ENCODE data around the gene PTGIR.

Gene PTGIR

DNA sequence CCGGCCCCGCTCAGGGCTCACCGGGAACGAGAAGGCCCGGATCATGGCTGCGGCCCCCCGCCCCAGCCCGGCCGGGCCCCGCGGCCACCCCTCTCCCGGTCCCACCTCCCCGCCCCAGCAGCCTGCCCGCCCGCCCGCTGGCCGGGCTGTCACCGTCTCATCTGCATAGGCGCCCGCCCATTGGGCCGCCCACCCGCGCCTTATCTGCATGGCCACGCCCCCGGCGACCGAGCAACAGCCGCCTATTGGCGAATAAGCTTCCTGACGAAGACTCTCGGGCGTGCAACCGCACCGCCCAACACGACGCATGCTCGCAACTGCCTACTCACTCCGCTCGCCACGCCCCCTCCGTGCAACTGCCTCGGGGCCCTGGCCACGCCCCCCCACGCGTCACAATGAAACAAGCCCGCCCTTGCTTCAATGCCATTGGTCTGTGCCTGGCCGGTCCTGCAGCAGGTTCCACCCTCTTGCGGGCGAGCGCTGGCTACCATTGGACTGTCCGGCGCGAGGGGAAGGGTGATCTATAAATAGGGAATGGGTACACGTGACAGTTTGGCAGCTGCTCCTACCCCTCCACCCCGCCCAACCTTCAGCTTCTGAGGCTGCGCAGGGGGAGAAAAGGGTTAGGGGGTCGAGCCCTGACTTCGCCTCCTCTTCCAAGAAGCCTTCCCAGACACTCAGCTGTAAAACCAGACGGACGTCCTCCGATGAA lies 36.3 kb upstream of the PTGIR start, which contains the start of gene DACT3:
TSS of gene DACT3 (minus strand) at position 163 of the 712 bp plus-strand sequence. CDS start at position 45, 118 bp downstream.
- TF ChIP-seq, protein P1, sequence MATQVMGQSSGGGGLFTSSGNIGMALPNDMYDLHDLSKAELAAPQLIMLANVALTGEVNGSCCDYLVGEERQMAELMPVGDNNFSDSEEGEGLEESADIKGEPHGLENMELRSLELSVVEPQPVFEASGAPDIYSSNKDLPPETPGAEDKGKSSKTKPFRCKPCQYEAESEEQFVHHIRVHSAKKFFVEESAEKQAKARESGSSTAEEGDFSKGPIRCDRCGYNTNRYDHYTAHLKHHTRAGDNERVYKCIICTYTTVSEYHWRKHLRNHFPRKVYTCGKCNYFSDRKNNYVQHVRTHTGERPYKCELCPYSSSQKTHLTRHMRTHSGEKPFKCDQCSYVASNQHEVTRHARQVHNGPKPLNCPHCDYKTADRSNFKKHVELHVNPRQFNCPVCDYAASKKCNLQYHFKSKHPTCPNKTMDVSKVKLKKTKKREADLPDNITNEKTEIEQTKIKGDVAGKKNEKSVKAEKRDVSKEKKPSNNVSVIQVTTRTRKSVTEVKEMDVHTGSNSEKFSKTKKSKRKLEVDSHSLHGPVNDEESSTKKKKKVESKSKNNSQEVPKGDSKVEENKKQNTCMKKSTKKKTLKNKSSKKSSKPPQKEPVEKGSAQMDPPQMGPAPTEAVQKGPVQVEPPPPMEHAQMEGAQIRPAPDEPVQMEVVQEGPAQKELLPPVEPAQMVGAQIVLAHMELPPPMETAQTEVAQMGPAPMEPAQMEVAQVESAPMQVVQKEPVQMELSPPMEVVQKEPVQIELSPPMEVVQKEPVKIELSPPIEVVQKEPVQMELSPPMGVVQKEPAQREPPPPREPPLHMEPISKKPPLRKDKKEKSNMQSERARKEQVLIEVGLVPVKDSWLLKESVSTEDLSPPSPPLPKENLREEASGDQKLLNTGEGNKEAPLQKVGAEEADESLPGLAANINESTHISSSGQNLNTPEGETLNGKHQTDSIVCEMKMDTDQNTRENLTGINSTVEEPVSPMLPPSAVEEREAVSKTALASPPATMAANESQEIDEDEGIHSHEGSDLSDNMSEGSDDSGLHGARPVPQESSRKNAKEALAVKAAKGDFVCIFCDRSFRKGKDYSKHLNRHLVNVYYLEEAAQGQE (IDR thresholded peaks at IDR 0.05; ENCODE audit: insufficient read depth in 1 of 2, low read depth in 2 of 2, low read length in 2 of 2) = no peak
- TF ChIP-seq FOXP2 (optimal IDR thresholded peaks at IDR 0.05; ENCODE audit: borderline replicate concordance, extremely low read depth, extremely low read length, insufficient read depth) = peak; percentile 97

DNA sequence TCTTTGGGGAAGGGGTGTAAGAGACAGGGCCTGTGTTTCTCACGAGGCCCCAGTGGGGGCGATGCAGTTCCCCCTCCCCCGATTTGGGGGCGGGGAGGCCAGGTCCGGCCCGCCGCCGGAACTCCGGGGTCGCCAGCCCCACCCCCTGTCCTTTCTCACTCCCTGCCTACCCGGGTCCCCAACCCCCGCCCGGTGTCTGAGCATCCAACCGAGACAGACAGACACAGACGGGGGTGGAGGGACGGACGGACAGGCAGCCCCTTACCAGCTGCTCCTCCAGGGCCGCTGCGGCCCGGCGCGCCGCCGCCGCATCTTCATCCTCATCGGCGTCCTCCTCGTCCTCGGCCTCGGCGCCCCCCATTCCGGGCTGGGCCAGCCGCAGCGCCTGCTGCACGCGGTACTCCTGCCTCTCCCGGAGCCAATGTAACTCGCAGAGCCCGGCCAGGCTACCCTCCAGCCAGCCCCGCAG lies 35.7 kb upstream of the PTGIR start:
- TF ChIP-seq TAF1 (IDR thresholded peaks at IDR 0.05; ENCODE audit: borderline replicate concordance, insufficient read depth, low read length) = no peak
- TF ChIP-seq, protein P1 (IDR thresholded peaks at IDR 0.05; ENCODE audit: insufficient read depth in 1 of 2, low read depth in 2 of 2, low read length in 2 of 2) = no peak
- no peak for TF ChIP-seq FOXP2 (optimal IDR thresholded peaks at IDR 0.05; ENCODE audit: borderline replicate concordance, extremely low read depth, extremely low read length, insufficient read depth)
- TF ChIP-seq POLR2AphosphoS5 (IDR thresholded peaks at IDR 0.05; ENCODE audit: low read depth, low read length) = no peak
- TF ChIP-seq SIN3A (IDR thresholded peaks at IDR 0.05; ENCODE audit: borderline replicate concordance, insufficient read depth, low read length) = no peak

- TF ChIP-seq FOXP2 (optimal IDR thresholded peaks at IDR 0.05; ENCODE audit: borderline replicate concordance, extremely low read depth, extremely low read length, insufficient read depth) (no peak), SIN3A (IDR thresholded peaks at IDR 0.05; ENCODE audit: borderline replicate concordance, insufficient read depth, low read length) (no peak), TAF1 (IDR thresholded peaks at IDR 0.05; ENCODE audit: borderline replicate concordance, insufficient read depth, low read length) (no peak), POLR2AphosphoS5 (IDR thresholded peaks at IDR 0.05; ENCODE audit: low read depth, low read length) (no peak)
- TF ChIP-seq, protein P1 (IDR thresholded peaks at IDR 0.05; ENCODE audit: insufficient read depth in 1 of 2, low read depth in 2 of 2, low read length in 2 of 2) = no peak
Measured at GRCh38 chr19:46660008-46660517, 35.2 kb upstream of the PTGIR start.

DNA sequence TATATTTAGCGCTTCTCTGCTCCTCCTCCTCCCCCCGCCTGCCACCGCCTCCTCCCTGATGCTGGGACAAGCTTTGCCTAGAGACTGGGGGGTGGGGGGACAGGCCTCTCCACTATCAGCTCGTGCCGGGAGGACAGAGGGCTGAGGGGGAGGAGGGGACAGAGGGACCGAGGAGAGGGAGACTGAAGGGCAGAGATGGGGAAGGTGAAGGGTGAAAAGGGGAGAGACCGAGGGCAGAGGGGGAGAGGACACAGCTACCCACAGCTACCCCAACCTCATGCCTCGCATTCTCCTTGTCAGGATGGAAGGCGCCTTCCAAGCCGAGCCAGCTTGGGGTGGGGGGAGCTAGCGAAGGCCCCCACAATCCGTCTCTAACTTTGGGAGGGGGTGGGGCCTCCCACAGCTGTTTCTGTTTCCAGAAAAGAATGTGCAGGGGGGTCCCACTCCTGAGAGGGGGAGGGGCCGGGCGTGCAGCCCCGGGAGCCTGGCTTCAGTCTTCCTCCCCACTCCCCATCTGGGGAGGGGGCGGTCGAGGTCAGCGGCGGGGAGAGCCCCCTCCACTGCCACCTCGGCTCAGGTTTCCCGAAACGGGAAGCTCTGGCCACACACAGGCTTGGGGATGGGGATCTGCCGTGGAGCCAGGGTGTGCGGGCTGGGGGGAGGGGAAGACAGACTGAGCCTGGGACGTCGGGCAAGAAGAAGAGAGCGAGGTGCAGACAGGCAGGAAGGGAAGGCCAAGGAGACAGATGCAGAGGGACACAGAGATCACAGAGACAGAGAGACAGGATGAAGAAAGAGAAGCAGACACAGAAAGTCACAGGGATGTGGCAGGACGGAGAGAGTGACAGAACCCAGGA lies 34.5 kb upstream of the PTGIR start:
- TF ChIP-seq TAF1 (IDR thresholded peaks at IDR 0.05; ENCODE audit: borderline replicate concordance, insufficient read depth, low read length) = no peak
- TF ChIP-seq FOXP2 (optimal IDR thresholded peaks at IDR 0.05; ENCODE audit: borderline replicate concordance, extremely low read depth, extremely low read length, insufficient read depth) = peak; percentile 34
- no peak for TF ChIP-seq POLR2AphosphoS5 (IDR thresholded peaks at IDR 0.05; ENCODE audit: low read depth, low read length)

DNA sequence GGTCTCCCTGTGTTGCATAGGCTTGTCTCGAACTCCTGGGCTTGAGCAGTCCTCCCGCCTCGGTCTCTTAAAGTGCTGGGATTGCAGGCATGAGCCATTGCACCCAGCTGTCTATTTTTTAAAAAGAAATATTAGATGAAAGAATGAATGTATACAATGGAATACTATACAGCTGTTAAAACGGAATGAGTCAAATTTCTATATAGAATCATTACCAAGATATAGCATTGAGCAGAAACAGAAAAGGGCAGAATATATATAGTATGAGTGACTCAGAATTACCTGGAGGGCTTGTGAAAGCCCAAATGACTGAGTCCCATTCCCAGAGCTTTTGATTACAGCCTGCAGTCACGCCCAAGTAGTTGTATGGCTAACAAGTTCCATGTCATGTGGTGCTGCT lies 31.7 kb upstream of the PTGIR start:
- TF ChIP-seq POLR2AphosphoS5 (IDR thresholded peaks at IDR 0.05; ENCODE audit: low read depth, low read length) = no peak
- TF ChIP-seq, protein P1 (IDR thresholded peaks at IDR 0.05; ENCODE audit: insufficient read depth in 1 of 2, low read depth in 2 of 2, low read length in 2 of 2) = no peak
- no peak for TF ChIP-seq FOXP2 (optimal IDR thresholded peaks at IDR 0.05; ENCODE audit: borderline replicate concordance, extremely low read depth, extremely low read length, insufficient read depth)
- no peak for TF ChIP-seq TAF1 (IDR thresholded peaks at IDR 0.05; ENCODE audit: borderline replicate concordance, insufficient read depth, low read length)
- no peak for TF ChIP-seq SIN3A (IDR thresholded peaks at IDR 0.05; ENCODE audit: borderline replicate concordance, insufficient read depth, low read length)
